GM18505 (cell line): ENCODE measurements around the gene INPP5A.

Experiments used
- ATAC-seq: cut with Tn5 transposase; IDR thresholded peaks from one replicate; pipeline ENCODE4 v1.9.1; 2021; ENCODE audit not compliant: unreplicated experiment
- POLR2A ChIP-seq: IDR thresholded peaks from 4 replicates; pipeline ENCODE4 v1.6.1; 2011; ENCODE audit warnings: borderline replicate concordance; ENCODE audit not compliant: insufficient read depth, insufficient read length; ENCODE audit errors: extremely low read depth

The INPP5A gene

GRCh38 chr10:132654121-132654571 is 116.6 kb downstream of the INPP5A start:
- no peak for ATAC-seq
- no peak for TF ChIP-seq POLR2A

GRCh38 chr10:132654708-132655661 is 117.4 kb downstream of the INPP5A start:
- no peak for ATAC-seq
- no peak for TF ChIP-seq POLR2A

GRCh38 chr10:132655735-132656134 is 118.1 kb downstream of the INPP5A start:
- no peak for ATAC-seq
- TF ChIP-seq POLR2A, result no peak

- ATAC-seq, result no peak
- no peak for TF ChIP-seq POLR2A
Observed at GRCh38 chr10:132656283-132657126, 118.9 kb downstream of the INPP5A start.

- ATAC-seq, result no peak
- no peak for TF ChIP-seq POLR2A
Observed at GRCh38 chr10:132657127-132657706, 119.6 kb downstream of the INPP5A start.

- no peak for TF ChIP-seq POLR2A
- ATAC-seq, result no peak
Observed at GRCh38 chr10:132657748-132658147, 120.2 kb downstream of the INPP5A start.

GRCh38 chr10:132658546-132659205 is 121.1 kb downstream of the INPP5A start:
- no peak for ATAC-seq
- no peak for TF ChIP-seq POLR2A

- no peak for ATAC-seq
- TF ChIP-seq POLR2A, result no peak
Observed at GRCh38 chr10:132659206-132660091, 121.9 kb downstream of the INPP5A start.

- TF ChIP-seq POLR2A, result no peak
- no peak for ATAC-seq
Observed at GRCh38 chr10:132660385-132660784, 122.8 kb downstream of the INPP5A start.

GRCh38 chr10:132662186-132662920 is 124.8 kb downstream of the INPP5A start:
- no peak for TF ChIP-seq POLR2A
- no peak for ATAC-seq

- TF ChIP-seq POLR2A, result no peak
- no peak for ATAC-seq
Observed at GRCh38 chr10:132663666-132664365, 126.2 kb downstream of the INPP5A start.
